Measurements from ENCODE around the gene CNPPD1. TPM values are rescaled to one million over a fixed set of nuclear protein-coding genes. Genes with fewer than 3 reads are reported as not detected.

CNPPD1 gene
- total RNA-seq, 3 donors from 2014 or later (not counting 1 experiment from before 2014, with no cell fraction given), result 64.4 to 72.4 (median 64.8) TPM

GRCh38 chr2:219155054-219155644, 21.6 kb downstream of the CNPPD1 start:
- ATAC-seq, result peak in 2 of 3 donors; percentile 36 to 43

GRCh38 chr2:219149667-219150066, 27.1 kb downstream of the CNPPD1 start:
- H3K27ac ChIP-seq (ENCODE audit: low read length), result no peak overlapping the region
- Mint-ChIP-seq H3K4me3 (no peak overlapping the region), H3K27me3 (ENCODE audit: low read depth in 2 of 2) (no peaks in the 10 kb centered on the region), H3K27ac (no peak overlapping the region), H3K36me3 (peaks cover 18% of the 10 kb centered on the region), H3K4me1 (no peaks in the 10 kb centered on the region), H3K9me3 (no peaks in the 10 kb centered on the region)
- H3K36me3 ChIP-seq (ENCODE audit: control insufficient read depth, insufficient read depth, low read length), result peaks cover 40% of the 10 kb centered on the region
- no peak for DNase-seq
- no peak for TF ChIP-seq CTCF (IDR thresholded peaks at IDR 0.05)
- H3K4me3 ChIP-seq (ENCODE audit: low read length), result no peak overlapping the region
- no peaks in the 10 kb centered on the region for H3K4me1 ChIP-seq (ENCODE audit: control insufficient read depth, insufficient read depth, low read length)
- ATAC-seq, result no peak
- no peaks in the 10 kb centered on the region for H3K9me3 ChIP-seq (ENCODE audit: control insufficient read depth, insufficient read depth, low read length)
- intact Hi-C loops (cut with micrococcal nuclease), result no loop called here
- no peaks in the 10 kb centered on the region for H3K27me3 ChIP-seq (ENCODE audit: control insufficient read depth, insufficient read depth, low read length)
- WGBS (ENCODE audit: insufficient coverage), result no CpG with 5 or more reads among the region's 1 CpG

More at GRCh38 chr2:219155054-219155644, 21.6 kb downstream of the CNPPD1 start:
- H3K27ac ChIP-seq (ENCODE audit: low read length), result no peak overlapping the region
- Mint-ChIP-seq H3K4me3 (no peak overlapping the region), H3K9me3 (no peaks in the 10 kb centered on the region), H3K4me1 (peaks cover 5 to 17% of the 10 kb centered on the region in 2 donors), H3K36me3 (no peaks in the 10 kb centered on the region), H3K27ac (no peak overlapping the region), H3K27me3 (ENCODE audit: low read depth in 2 of 2) (no peaks in the 10 kb centered on the region)
- H3K4me3 ChIP-seq (ENCODE audit: low read length), result no peak overlapping the region
- TF ChIP-seq CTCF (IDR thresholded peaks at IDR 0.05), result peak; percentile 86
- H3K27me3 ChIP-seq (ENCODE audit: control insufficient read depth, insufficient read depth, low read length), result no peaks in the 10 kb centered on the region
- intact Hi-C loops (cut with micrococcal nuclease), result loop anchor here (1.0 kb wide), 2 partner anchors 97 to 126 kb away; no protein-coding TSS in a partner anchor
- 32% methylated on average over 3 of the region's 4 CpGs for WGBS (ENCODE audit: insufficient coverage)
- peaks cover 32% of the 10 kb centered on the region for H3K36me3 ChIP-seq (ENCODE audit: control insufficient read depth, insufficient read depth, low read length)
- H3K9me3 ChIP-seq (ENCODE audit: control insufficient read depth, insufficient read depth, low read length), result no peaks in the 10 kb centered on the region
- DNase-seq, result peak in 1 of 2 donors; percentile 86
- H3K4me1 ChIP-seq (ENCODE audit: control insufficient read depth, insufficient read depth, low read length), result peaks cover 6% of the 10 kb centered on the region

GRCh38 chr2:219142329-219142728, 34.4 kb downstream of the CNPPD1 start:
- Histone ChIP-seq H3K36me3 (ENCODE audit: control insufficient read depth, insufficient read depth, low read length) (peaks cover 45% of the 10 kb centered on the region), H3K4me1 (ENCODE audit: control insufficient read depth, insufficient read depth, low read length) (no peaks in the 10 kb centered on the region), H3K4me3 (ENCODE audit: low read length) (no peak overlapping the region), H3K9me3 (ENCODE audit: control insufficient read depth, insufficient read depth, low read length) (no peaks in the 10 kb centered on the region), H3K27ac (ENCODE audit: low read length) (no peak overlapping the region), H3K27me3 (ENCODE audit: control insufficient read depth, insufficient read depth, low read length) (no peaks in the 10 kb centered on the region)
- ATAC-seq, result no peak
- Mint-ChIP-seq H3K9me3 (no peaks in the 10 kb centered on the region), H3K27me3 (ENCODE audit: low read depth in 2 of 2) (no peaks in the 10 kb centered on the region), H3K4me1 (peaks cover 0 to 7% of the 10 kb centered on the region in 2 donors), H3K27ac (no peak overlapping the region), H3K36me3 (peaks cover 22% of the 10 kb centered on the region), H3K4me3 (no peak overlapping the region)
- intact Hi-C loops (cut with micrococcal nuclease), result no loop called here
- no peak for TF ChIP-seq CTCF (IDR thresholded peaks at IDR 0.05)
- WGBS (ENCODE audit: insufficient coverage), result 94% methylated on average over 6 of the region's 6 CpGs
- DNase-seq, result no peak

- H3K27me3 ChIP-seq (ENCODE audit: control insufficient read depth, insufficient read depth, low read length), result no peaks in the 10 kb centered on the region
- H3K36me3 ChIP-seq (ENCODE audit: control insufficient read depth, insufficient read depth, low read length), result peaks cover 32% of the 10 kb centered on the region
- intact Hi-C loops (cut with micrococcal nuclease), result no loop called here
- WGBS (ENCODE audit: insufficient coverage), result 98% methylated on average over 3 of the region's 3 CpGs
- H3K4me3 ChIP-seq (ENCODE audit: low read length), result no peak overlapping the region
- Mint-ChIP-seq H3K4me1 (peaks cover 0 to 7% of the 10 kb centered on the region in 2 donors), H3K27me3 (ENCODE audit: low read depth in 2 of 2) (no peaks in the 10 kb centered on the region), H3K9me3 (no peaks in the 10 kb centered on the region), H3K27ac (no peak overlapping the region), H3K36me3 (peaks cover 10% of the 10 kb centered on the region), H3K4me3 (no peak overlapping the region)
- DNase-seq (no peak), ATAC-seq (no peak)
- H3K9me3 ChIP-seq (ENCODE audit: control insufficient read depth, insufficient read depth, low read length), result no peaks in the 10 kb centered on the region
- no peak for TF ChIP-seq CTCF (IDR thresholded peaks at IDR 0.05)
- no peak overlapping the region for H3K27ac ChIP-seq (ENCODE audit: low read length)
- H3K4me1 ChIP-seq (ENCODE audit: control insufficient read depth, insufficient read depth, low read length), result no peaks in the 10 kb centered on the region
These were observed 36.0 kb downstream of the CNPPD1 start for GRCh38 chr2:219140722-219141121.

Data from natural killer cell (primary cell).